Heart left ventricle (tissue), 13 donors: ENCODE measurements around the gene GAP43.

Experiments
- POLR2A ChIP-seq, 2 donors: fragments of 450-650 bp; IDR thresholded peaks; one replicate each; pipeline ENCODE4 v1.6.1; 2017; ENCODE audit warnings: antibody characterized with exemption in 2 of 2, mild to moderate bottlenecking in 2 of 2, moderate library complexity in 2 of 2
- TF ChIP-seq, protein P1 (sequence below), 12 donors: fragments of 200-600 bp; sonication (generic) in 4 of 12; IDR thresholded peaks; one replicate each; pipeline versions ENCODE4 v1.5.0 to v1.8.0; 2018 to 2022; ENCODE audit warnings: antibody characterized with exemption in 12 of 12, mild to moderate bottlenecking in 5 of 12
- donor health status: ischemic (EF 13 %, LVEDD 7.1; RV severe dilation, severe dysfunction).
- donor health status: DM: no; HTN: yes; CAD: no.
- donor health status: DM: no; HTN: no; CAD: no.
- donor health status: ischemic (EF 25% LVEDD 6.9; RV normal size, moderate dysfunction).
- donor health status: ischemic (EF 25% LVEDD 5.7; RV mildly dilated, moderate dysfunction).
- donor health status: ischemic (EF 35%, LVEDD 5.7; RV mildly dilated, moderate dysfunction).
- donor health status: nonischemic (EF 11% LVEDD 7.7; RV severe dilation, severe dysfunction).
- donor health status: DM: yes; HTN: yes; CAD: no.
- donor health status: PGD.
- donor health status: ischemic (EF 29% LVEDD 5.4; RV normal size, mild dysfunction).
- donor health status: nonischemic (EF 23%, LVEDD 6.1; RV moderate dilation, normal function).

- TF ChIP-seq POLR2A (IDR thresholded peaks at IDR 0.05), result no peak
- TF ChIP-seq, protein P1, sequence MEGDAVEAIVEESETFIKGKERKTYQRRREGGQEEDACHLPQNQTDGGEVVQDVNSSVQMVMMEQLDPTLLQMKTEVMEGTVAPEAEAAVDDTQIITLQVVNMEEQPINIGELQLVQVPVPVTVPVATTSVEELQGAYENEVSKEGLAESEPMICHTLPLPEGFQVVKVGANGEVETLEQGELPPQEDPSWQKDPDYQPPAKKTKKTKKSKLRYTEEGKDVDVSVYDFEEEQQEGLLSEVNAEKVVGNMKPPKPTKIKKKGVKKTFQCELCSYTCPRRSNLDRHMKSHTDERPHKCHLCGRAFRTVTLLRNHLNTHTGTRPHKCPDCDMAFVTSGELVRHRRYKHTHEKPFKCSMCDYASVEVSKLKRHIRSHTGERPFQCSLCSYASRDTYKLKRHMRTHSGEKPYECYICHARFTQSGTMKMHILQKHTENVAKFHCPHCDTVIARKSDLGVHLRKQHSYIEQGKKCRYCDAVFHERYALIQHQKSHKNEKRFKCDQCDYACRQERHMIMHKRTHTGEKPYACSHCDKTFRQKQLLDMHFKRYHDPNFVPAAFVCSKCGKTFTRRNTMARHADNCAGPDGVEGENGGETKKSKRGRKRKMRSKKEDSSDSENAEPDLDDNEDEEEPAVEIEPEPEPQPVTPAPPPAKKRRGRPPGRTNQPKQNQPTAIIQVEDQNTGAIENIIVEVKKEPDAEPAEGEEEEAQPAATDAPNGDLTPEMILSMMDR (IDR thresholded peaks at IDR 0.05), result no peak
These were observed 68.7 kb downstream of the GAP43 start for GRCh38 chr3:115691964-115692363.
